ENCODE results near the gene CDHR3.

GRCh38 chr7:105989686-105990085 lies 26.6 kb downstream of the CDHR3 start:
- TF ChIP-seq CTCF (IDR thresholded peaks at IDR 0.05) (no peak), PREB (CRISPR knock-in tag; IDR thresholded peaks at IDR 0.05; ENCODE audit: borderline replicate concordance) (no peak), NR2C2 (CRISPR knock-in tag; IDR thresholded peaks at IDR 0.05) (no peak)
